GM12878 (cell line): Measurements from ENCODE around the gene GINS1. TPM values are rescaled to one million over a fixed set of nuclear protein-coding genes. Genes with fewer than 3 reads are reported as not detected.

Source experiments
- ATAC-seq: fragments of 200-7000 bp; cut with Tn5 transposase; 3 replicates; pipeline ENCODE4 v1.9.1; 2020; ENCODE audit warnings: mild to moderate bottlenecking, moderate library complexity
- BruUV-seq: library from RNA; stranded (reverse); fragments of 400-500 nt; replicated peaks from 2 replicates; lab custom pipeline; 2021; lab: Mats Ljungman, UMichigan
- CTCF ChIA-PET: fragments of 300-600 bp; sonication (Branson Sonifier 250); formaldehyde crosslinking; extraction: SDS; loops from one replicate; lab custom pipeline; 2021; ENCODE audit warnings: inconsistent platforms; lab: Yijun Ruan, JAX
- POLR2A ChIA-PET: fragments of 350-600 bp; formaldehyde crosslinking; extraction: SDS; loops from one replicate; lab custom pipeline; 2021; ENCODE audit warnings: inconsistent platforms; lab: Charles Lee
- RAD21 ChIA-PET: fragments of 300-600 bp; sonication (Branson Sonifier 250); formaldehyde crosslinking; loops from one replicate; lab custom pipeline; 2023; ENCODE audit warnings: antibody characterized with exemption; ENCODE audit not compliant: unreplicated experiment; lab: Charles Lee
- SMC1A ChIA-PET: fragments of 300-600 bp; sonication (Branson Sonifier 250); formaldehyde crosslinking; loops from one replicate; lab custom pipeline; 2023; ENCODE audit not compliant: unreplicated experiment, uncharacterized antibody; lab: Charles Lee
- DNase-seq: peaks from one replicate; pipeline ENCODE4 v3.0.0-alpha.2; 2011; ENCODE audit warnings: low read depth, low spot score
- FAIRE-seq: peaks from 3 replicates; lab custom pipeline; 2011; peaks lifted over from hg19 to GRCh38; lab: Jason Lieb, UNC
- H2AFZ ChIP-seq: 2 replicates; pipeline ENCODE4 v1.6.0; 2011; ENCODE audit warnings: low read depth, low read length, control low read depth; ENCODE audit not compliant: control insufficient read depth
- H3K27ac ChIP-seq: 2 replicates; pipeline ENCODE4 v1.5.1; 2011; ENCODE audit warnings: control low read depth; ENCODE audit not compliant: control insufficient read depth, insufficient read depth
- H3K27me3 ChIP-seq, 2 experiments: replicated peaks in 1 of 2; 2 replicates each; pipeline versions ENCODE4 v1.6.0 to v1.6.1; 2011; ENCODE audit warnings: low read length in 1 of 2; ENCODE audit not compliant: control insufficient read depth in 2 of 2, insufficient read depth in 2 of 2
- H3K36me3 ChIP-seq, 2 experiments: 2 replicates each; pipeline ENCODE4 v1.5.1; 2011; ENCODE audit warnings: low read length in 1 of 2; ENCODE audit not compliant: control insufficient read depth in 2 of 2, insufficient read depth in 2 of 2
- H3K4me1 ChIP-seq: 2 replicates; pipeline ENCODE4 v1.6.1; 2011; ENCODE audit warnings: mild to moderate bottlenecking, low read length, moderate library complexity, mixed read lengths; ENCODE audit not compliant: control insufficient read depth, insufficient read depth
- H3K4me2 ChIP-seq: 2 replicates; pipeline ENCODE4 v1.6.0; 2011; ENCODE audit warnings: control low read depth; ENCODE audit not compliant: control insufficient read depth, insufficient read depth
- H3K4me3 ChIP-seq: fragments of 200-600 bp; sonication (generic); 2 replicates; pipeline ENCODE4 v1.5.1; 2016
- H3K79me2 ChIP-seq: 2 replicates; pipeline ENCODE4 v1.6.0; 2011; ENCODE audit warnings: low read length; ENCODE audit not compliant: control insufficient read depth, insufficient read depth
- H3K9ac ChIP-seq: 2 replicates; pipeline ENCODE4 v1.8.0; 2011; ENCODE audit warnings: low read length, control low read depth, mixed read lengths; ENCODE audit not compliant: control insufficient read depth, insufficient read depth
- H3K9me3 ChIP-seq: replicated peaks from 3 replicates; pipeline ENCODE4 v1.5.1; 2011; ENCODE audit warnings: mild to moderate bottlenecking, low read length; ENCODE audit not compliant: control insufficient read depth, insufficient read depth
- H4K20me1 ChIP-seq: 2 replicates; pipeline ENCODE4 v1.6.0; 2011; ENCODE audit not compliant: control insufficient read depth, insufficient read depth
- EP300 ChIP-seq, 2 experiments: fragments of 150-350 bp in 1 of 2; IDR thresholded peaks; 2 replicates each; pipeline ENCODE4 v1.6.1; 2011 to 2012; ENCODE audit warnings: low read depth in 2 of 2, low read length in 2 of 2, borderline replicate concordance in 1 of 2, improper control_type of control experiment in 1 of 2, inconsistent platforms in 1 of 2; ENCODE audit not compliant: control insufficient read depth in 1 of 2
- NKRF ChIP-seq: fragments of 450-650 bp; conservative IDR thresholded peaks from 2 replicates; pipeline ENCODE4 v1.6.1; 2017; ENCODE audit warnings: mild to moderate bottlenecking, moderate library complexity
- SMAD5 ChIP-seq: IDR thresholded peaks from 2 replicates; pipeline ENCODE4 v1.6.1; 2016; ENCODE audit warnings: antibody characterized with exemption, low read depth
- WGBS: methylation state at CpG from one replicate; pipeline ENCODE4 v1.1.6; 2016; ENCODE audit warnings: low lambda C conversion rate; ENCODE audit not compliant: insufficient replicate concordance, insufficient coverage; ENCODE audit errors: missing lambda C conversion rate; 5-methylcytosine and 5-hydroxymethylcytosine counted together
- in situ Hi-C: fragments of 300-500 bp; cut with MboI; formaldehyde crosslinking; loops from 9 replicates; pipeline ENCODE4 v1.14.3; 2018; ENCODE audit warnings: mixed read lengths
- intact Hi-C: fragments of 100-400 bp; cut with micrococcal nuclease; formaldehyde crosslinking; loops from one replicate; pipeline ENCODE4 v1.14.2; 2022; ENCODE audit not compliant: unreplicated experiment
- polyA plus RNA-seq, 11 experiments: library from polyadenylated mRNA; depleted of rRNA in 4 of 11; unstranded in 6 of 11; stranded (reverse) in 5 of 11; fragments of >200 nt; fragmentation: Nextera tagmentation in 4 of 11; fragmentation: Illumina TruSeq in 1 of 11; extraction: Ambion mirVana in 4 of 11; extraction: Trizol in 1 of 11; gene quantifications; 1 replicate in 1 of 11; 2 replicates in 10 of 11; pipeline versions ENCODE4 v1.2.1 to v1.2.3, GENCODE V29; 2011 to 2016; ENCODE audit warnings: inconsistent platforms in 2 of 11, missing spikeins in 2 of 11, low read depth in 1 of 11
- total RNA-seq, 4 experiments: library from RNA; depleted of rRNA in 3 of 4; stranded (reverse); fragments of >200 nt in 3 of 4; fragmentation: Illumina TruSeq in 1 of 4; extraction: Trizol in 1 of 4; gene quantifications; 2 replicates each; pipeline versions ENCODE4 v1.2.1 to v1.2.3, GENCODE V29; 2013 to 2021

GINS1 gene
- total and polyA plus RNA-seq, 10 of the 15 experiments (the other 5 are each of a cell fraction or from before 2014, with no cell fraction given): 13.0 to 44.6 (median 30.3) TPM

GRCh38 chr20:25490656-25491445, 83.4 kb downstream of the GINS1 start:
- no peaks in the 10 kb centered on the region for H3K4me1 ChIP-seq
- no peaks in the 10 kb centered on the region for H3K9me3 ChIP-seq
- no peak overlapping the region for H3K27ac ChIP-seq
- in situ Hi-C loops (no loop called here), intact Hi-C loops (no loop called here)
- no peaks in the 10 kb centered on the region for H3K36me3 ChIP-seq
- H3K9ac ChIP-seq: no peak overlapping the region
- H4K20me1 ChIP-seq: no peaks in the 10 kb centered on the region
- H3K27me3 ChIP-seq: no peaks in the 10 kb centered on the region
- RAD21 ChIA-PET: no interaction called here
- ATAC-seq (no peak), FAIRE-seq (no peak), DNase-seq (no peak)
- H2AFZ ChIP-seq: no peak overlapping the region
- TF ChIP-seq EP300 (IDR thresholded peaks at IDR 0.05; ENCODE audit: borderline replicate concordance in 1 of 2, control insufficient read depth in 1 of 2, low read depth in 2 of 2, low read length in 2 of 2): no peak
- H3K4me3 ChIP-seq: no peak overlapping the region
- SMC1A ChIA-PET: no interaction called here
- no peak overlapping the region for H3K4me2 ChIP-seq
- POLR2A ChIA-PET: no interaction called here
- CTCF ChIA-PET: no interaction called here
- 44% methylated on average over 14 of the region's 15 CpGs for WGBS
- no TSS peak for BruUV-seq
- no peaks in the 10 kb centered on the region for H3K79me2 ChIP-seq

GRCh38 chr20:25491446-25492038, 84.1 kb downstream of the GINS1 start:
- no peaks in the 10 kb centered on the region for H3K4me1 ChIP-seq
- CTCF ChIA-PET: no interaction called here
- no peak overlapping the region for H3K4me2 ChIP-seq
- no peak for TF ChIP-seq NKRF
- no peak for TF ChIP-seq SMAD5
- WGBS: 55% methylated on average over 9 of the region's 12 CpGs
- in situ Hi-C loops: no loop called here
- FAIRE-seq (no peak), ATAC-seq (no peak), DNase-seq (no peak)
- POLR2A ChIA-PET: no interaction called here
- H3K9ac ChIP-seq: no peak overlapping the region
- H3K36me3 ChIP-seq: no peaks in the 10 kb centered on the region
- no peaks in the 10 kb centered on the region for H4K20me1 ChIP-seq
- SMC1A ChIA-PET: no interaction called here
- H2AFZ ChIP-seq: no peak overlapping the region
- H3K9me3 ChIP-seq: no peaks in the 10 kb centered on the region
- no peaks in the 10 kb centered on the region for H3K79me2 ChIP-seq
- H3K27ac ChIP-seq: no peak overlapping the region
- RAD21 ChIA-PET: no interaction called here
- BruUV-seq: no TSS peak
- no peaks in the 10 kb centered on the region for H3K27me3 ChIP-seq
- intact Hi-C loops: no loop called here
- no peak overlapping the region for H3K4me3 ChIP-seq
